PC-3 (cell line): ENCODE data around the gene ASIP. TPM values are rescaled to one million over a fixed set of nuclear protein-coding genes. Genes with fewer than 3 reads are reported as not detected.

Source experiments
- ATAC-seq: fragments of 200-7000 bp; cut with Tn5 transposase; 2 replicates; pipeline ENCODE4 v1.9.1; 2020; ENCODE audit warnings: mild to moderate bottlenecking, moderate library complexity
- BruUV-seq: library from RNA; stranded (reverse); fragments of 400-500 nt; replicated peaks from 2 replicates; lab custom pipeline; 2021; lab: Mats Ljungman, UMichigan
- CTCF ChIA-PET: fragments of 300-600 bp; sonication (Branson Sonifier 250); formaldehyde crosslinking; loops from one replicate; lab custom pipeline; 2022; ENCODE audit warnings: antibody characterized with exemption; lab: Charles Lee
- POLR2A ChIA-PET: fragments of 300-600 bp; sonication (Branson Sonifier 250); formaldehyde crosslinking; loops from one replicate; lab custom pipeline; 2022; ENCODE audit warnings: antibody characterized with exemption; ENCODE audit not compliant: unreplicated experiment; lab: Charles Lee
- DNase-seq: peaks from one replicate; pipeline ENCODE4 v3.0.0-alpha.2; 2015
- H2AFZ ChIP-seq: fragments of 300-600 bp; sonication (generic); 2 replicates; pipeline ENCODE4 v1.6.0; 2016; ENCODE audit warnings: antibody characterized with exemption, low read length
- H3F3A ChIP-seq: fragments of 300-600 bp; sonication (generic); one replicate; pipeline ENCODE4 v1.6.0; 2017; ENCODE audit warnings: antibody characterized with exemption, low read length, control low read depth, mild to moderate bottlenecking; ENCODE audit not compliant: unreplicated experiment
- H3K27ac ChIP-seq: fragments of 300-600 bp; sonication (generic); 2 replicates; pipeline ENCODE4 v1.5.1; 2016; ENCODE audit warnings: mild to moderate bottlenecking, low read length
- H3K27me3 ChIP-seq: fragments of 300-600 bp; sonication (generic); 2 replicates; pipeline ENCODE4 v1.6.1; 2016; ENCODE audit warnings: low read length, mixed read lengths
- H3K36me3 ChIP-seq: fragments of 300-600 bp; sonication (generic); 2 replicates; pipeline ENCODE4 v1.6.1; 2016; ENCODE audit warnings: low read depth, mixed run types, low read length, mixed read lengths
- H3K4me1 ChIP-seq: fragments of 300-600 bp; sonication (generic); 2 replicates; pipeline ENCODE4 v1.5.1; 2016; ENCODE audit warnings: low read length; ENCODE audit not compliant: insufficient read depth
- H3K4me2 ChIP-seq: fragments of 300-600 bp; sonication (generic); 2 replicates; pipeline ENCODE4 v1.6.0; 2016; ENCODE audit warnings: low read length
- H3K4me3 ChIP-seq: fragments of 300-600 bp; sonication (generic); 2 replicates; pipeline ENCODE4 v1.5.1; 2016; ENCODE audit warnings: mild to moderate bottlenecking, low read length, mixed read lengths
- H3K79me2 ChIP-seq: fragments of 300-600 bp; sonication (generic); 2 replicates; pipeline ENCODE4 v1.6.1; 2017; ENCODE audit warnings: low read length, mixed read lengths
- H3K9ac ChIP-seq: fragments of 300-600 bp; sonication (generic); 2 replicates; pipeline ENCODE4 v1.6.0; 2016; ENCODE audit warnings: mild to moderate bottlenecking, low read length
- H3K9me2 ChIP-seq: fragments of 300-600 bp; sonication (generic); replicated peaks from 2 replicates; pipeline ENCODE4 v1.6.1; 2016; ENCODE audit warnings: mixed run types, low read length, mixed read lengths
- H3K9me3 ChIP-seq: fragments of 300-600 bp; sonication (generic); 2 replicates; pipeline ENCODE4 v1.6.1; 2016; ENCODE audit warnings: low read length, mixed read lengths
- H4K20me1 ChIP-seq: fragments of 300-600 bp; sonication (generic); 2 replicates; pipeline ENCODE4 v1.6.1; 2016; ENCODE audit warnings: low read length, mixed read lengths
- CTCF ChIP-seq: fragments of 300-600 bp; sonication (generic); conservative IDR thresholded peaks from 2 replicates; pipeline ENCODE4 v1.5.1; 2017; ENCODE audit warnings: antibody characterized with exemption, low read depth, mild to moderate bottlenecking, low read length
- EZH2 ChIP-seq: fragments of 300-600 bp; sonication (generic); IDR thresholded peaks from one replicate; pipeline ENCODE4 v1.6.1; 2017; ENCODE audit warnings: antibody characterized with exemption, mild to moderate bottlenecking, low read length; ENCODE audit not compliant: unreplicated experiment
- EZH2phosphoT487 ChIP-seq: fragments of 300-600 bp; sonication (generic); IDR thresholded peaks from 2 replicates; pipeline ENCODE4 v1.6.1; 2018; ENCODE audit warnings: mild to moderate bottlenecking, antibody characterized with exemption, low read length, borderline replicate concordance
- intact Hi-C: fragments of 100-400 bp; cut with micrococcal nuclease; formaldehyde crosslinking; loops from 2 replicates; pipeline ENCODE4 v1.9.0; 2023
- total RNA-seq: library from RNA; depleted of rRNA; stranded (reverse); fragments of >200 nt; gene quantifications from 2 replicates; pipeline ENCODE4 v1.2.3, GENCODE V29; 2014

Gene ASIP
- total RNA-seq, 1 experiment from 2014 or later, result not detected

DNA sequence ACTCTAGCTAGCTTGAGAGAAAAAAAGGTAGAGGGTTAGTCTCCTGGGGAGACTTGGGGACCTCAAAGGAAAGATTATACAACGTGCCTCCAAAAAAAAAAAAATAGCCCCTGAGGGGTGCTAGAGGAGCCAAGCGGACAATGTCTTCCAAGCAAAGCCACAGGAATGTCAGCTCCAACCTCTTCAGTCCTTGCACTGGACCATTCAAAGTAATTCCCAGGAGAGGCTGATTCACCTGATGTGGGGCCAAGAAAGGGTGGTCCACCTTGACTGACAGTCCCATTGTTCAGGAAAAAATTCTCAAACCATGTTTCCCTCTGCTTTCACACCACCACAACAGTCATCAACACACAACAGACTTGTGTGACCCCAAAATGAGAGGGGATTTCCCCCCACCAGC, 30.7 kb downstream of the ASIP start:
- H3K4me3 ChIP-seq, result no peak overlapping the region
- no peak overlapping the region for H3K27ac ChIP-seq
- peaks cover 27% of the 10 kb centered on the region for H3K36me3 ChIP-seq
- no peaks in the 10 kb centered on the region for H3K27me3 ChIP-seq
- TF ChIP-seq EZH2phosphoT487 (no peak), EZH2 (no peak), CTCF (no peak)
- POLR2A ChIA-PET, result interaction anchor here (0.6 kb wide), 1 partner anchor 129 kb away, joined by 9 read pairs; no protein-coding TSS in a partner anchor
- intact Hi-C loops, result no loop called here
- H3K4me2 ChIP-seq, result no peak overlapping the region
- no peak overlapping the region for H3K9ac ChIP-seq
- no TSS peak for BruUV-seq
- H2AFZ ChIP-seq, result no peak overlapping the region
- H3K79me2 ChIP-seq, result no peaks in the 10 kb centered on the region
- no peaks in the 10 kb centered on the region for H3F3A ChIP-seq
- ATAC-seq (no peak), DNase-seq (peak; percentile 16)
- no peaks in the 10 kb centered on the region for H3K9me3 ChIP-seq
- no peaks in the 10 kb centered on the region for H3K4me1 ChIP-seq
- no peaks in the 10 kb centered on the region for H4K20me1 ChIP-seq
- H3K9me2 ChIP-seq, result no peaks in the 10 kb centered on the region
- CTCF ChIA-PET, result interaction anchor here (0.6 kb wide), 1 partner anchor 33 kb away, joined by 4 read pairs; no protein-coding TSS in a partner anchor

- no peaks in the 10 kb centered on the region for H3K27me3 ChIP-seq
- no TSS peak for BruUV-seq
- H3K36me3 ChIP-seq, result peaks cover 39% of the 10 kb centered on the region
- H3K4me1 ChIP-seq, result no peaks in the 10 kb centered on the region
- H2AFZ ChIP-seq, result no peak overlapping the region
- H3K4me2 ChIP-seq, result no peak overlapping the region
- H3F3A ChIP-seq, result no peaks in the 10 kb centered on the region
- H3K4me3 ChIP-seq, result no peak overlapping the region
- H4K20me1 ChIP-seq, result no peaks in the 10 kb centered on the region
- ChIA-PET POLR2A (no interaction called here), CTCF (no interaction called here)
- H3K27ac ChIP-seq, result no peak overlapping the region
- intact Hi-C loops, result no loop called here
- ATAC-seq (no peak), DNase-seq (no peak)
- TF ChIP-seq EZH2phosphoT487, result no peak
- TF ChIP-seq CTCF, result no peak
- no peak for TF ChIP-seq EZH2
- H3K9ac ChIP-seq, result no peak overlapping the region
- no peaks in the 10 kb centered on the region for H3K9me3 ChIP-seq
- no peaks in the 10 kb centered on the region for H3K79me2 ChIP-seq
- no peaks in the 10 kb centered on the region for H3K9me2 ChIP-seq
Observed at GRCh38 chr20:34274694-34275093, 33.5 kb downstream of the ASIP start.

GRCh38 chr20:34281177-34281576, 40.0 kb downstream of the ASIP start:
- Histone ChIP-seq H3K27me3 (no peaks in the 10 kb centered on the region), H3K9me2 (no peaks in the 10 kb centered on the region), H3K4me3 (no peak overlapping the region), H3K36me3 (peaks cover 64% of the 10 kb centered on the region), H3K4me2 (no peak overlapping the region), H3K79me2 (no peaks in the 10 kb centered on the region), H4K20me1 (no peaks in the 10 kb centered on the region), H2AFZ (no peak overlapping the region), H3K9me3 (no peaks in the 10 kb centered on the region), H3F3A (no peaks in the 10 kb centered on the region), H3K27ac (no peak overlapping the region), H3K4me1 (no peaks in the 10 kb centered on the region), H3K9ac (no peak overlapping the region)
- DNase-seq (no peak), ATAC-seq (no peak)
- TF ChIP-seq EZH2phosphoT487 (no peak), EZH2 (no peak), CTCF (no peak)
- no TSS peak for BruUV-seq
- CTCF ChIA-PET, result no interaction called here
- intact Hi-C loops, result no loop called here
- POLR2A ChIA-PET, result no interaction called here
